ENCODE results near the gene BRIP1.

The BRIP1 gene

DNA sequence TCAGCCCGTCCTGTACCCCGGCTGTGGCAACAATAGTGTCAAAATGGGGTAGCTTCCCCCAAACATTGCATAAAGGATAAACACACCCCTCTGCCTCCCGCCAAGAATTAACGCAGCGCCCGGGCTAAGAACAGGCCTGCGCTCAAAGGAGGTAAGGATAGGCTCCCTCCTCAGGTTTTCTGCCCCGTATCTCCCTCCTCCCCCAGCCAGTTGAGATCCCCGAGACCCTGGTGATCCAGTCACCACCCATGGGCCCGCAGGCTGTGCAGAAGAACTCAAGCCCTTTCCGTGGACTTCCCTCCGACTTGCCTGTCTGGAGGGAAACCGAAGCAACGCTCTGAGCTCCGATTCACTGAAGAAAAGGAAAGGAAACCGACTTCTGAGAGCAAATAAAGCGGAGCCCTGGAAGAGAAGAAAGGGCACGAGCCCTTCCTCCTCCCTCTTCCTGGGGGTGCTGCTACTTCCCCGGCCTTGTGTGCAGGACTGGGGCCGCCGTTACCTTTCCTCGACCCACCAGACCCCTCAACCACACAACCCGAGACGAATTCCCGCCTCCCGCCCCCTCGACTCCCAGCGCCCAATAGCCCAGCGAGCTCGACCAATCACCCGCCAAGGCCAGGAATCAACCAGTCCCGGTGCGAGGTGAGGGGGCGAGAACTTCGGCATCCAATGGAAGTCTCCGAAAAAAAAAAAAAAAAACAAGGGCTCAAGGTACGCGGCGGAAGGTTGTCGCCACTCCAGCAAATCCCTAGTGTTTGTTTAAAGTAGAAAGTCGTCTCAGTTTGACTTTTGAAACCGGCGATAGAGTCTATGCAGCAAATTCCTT lies at the start of gene BRIP1:
Gene BRIP1 (minus strand): TSS at position 554 of the 826 bp plus-strand sequence. CDS start 1,989 bp downstream, outside the sequence.
- peaks cover 10% of the 10 kb centered on the region for H3K79me2 ChIP-seq (ENCODE audit: low read length)
- peaks cover 9% of the 10 kb centered on the region; the same call in 1 of the 2 replicates for H3K27me3 ChIP-seq (ENCODE audit: low read depth, low read length)
- peak within 1 kb of the TSS; percentile 68 for H3K27ac ChIP-seq (ENCODE audit: low read length)

DNA sequence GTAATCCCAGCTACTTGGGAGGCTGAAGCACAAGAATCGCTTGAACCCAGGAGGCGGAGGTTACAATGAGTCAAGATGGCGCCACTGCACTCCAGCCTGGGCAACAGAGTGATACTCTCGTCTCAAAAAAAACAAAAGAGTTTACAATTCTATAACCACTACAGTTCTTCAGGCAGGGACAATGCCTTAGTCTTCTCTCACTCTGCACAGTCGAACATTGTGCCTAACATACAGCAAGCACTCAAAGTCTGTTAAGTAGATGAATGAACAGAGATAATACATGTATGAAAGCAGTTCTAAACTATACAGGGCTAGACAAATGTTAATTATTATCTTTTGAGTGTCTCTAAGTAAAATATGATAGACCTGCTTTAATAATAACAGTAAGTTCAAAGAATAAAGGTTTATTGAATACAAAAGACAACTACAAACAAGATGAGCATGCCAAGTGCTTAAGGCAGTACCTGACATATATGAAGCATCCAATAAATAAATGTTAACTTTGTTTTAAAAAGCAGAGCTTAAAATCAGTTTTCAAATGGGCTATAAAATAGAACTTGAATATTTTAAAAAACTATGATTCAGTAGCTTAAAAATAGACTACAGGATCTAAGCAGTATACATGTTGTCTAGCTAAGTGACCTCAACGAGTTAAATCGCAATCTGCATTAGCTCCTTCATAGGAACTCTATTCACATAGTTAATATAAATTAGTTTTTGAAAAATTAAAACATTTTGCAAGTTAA lies 45.1 kb upstream of the BRIP1 start:
- Histone ChIP-seq H2AFZ (ENCODE audit: low read depth, low read length) (no peak overlapping the region), H3K79me2 (ENCODE audit: low read length) (no peaks in the 10 kb centered on the region), H3K9ac (ENCODE audit: low read length) (no peak overlapping the region), H4K20me1 (ENCODE audit: insufficient read depth, low read length) (no peaks in the 10 kb centered on the region), H3K4me2 (ENCODE audit: low read length) (no peak overlapping the region), H3K27ac (ENCODE audit: low read length) (no peak overlapping the region), H3K4me1 (ENCODE audit: low read length) (no peaks in the 10 kb centered on the region), H3K36me3 (replicated peaks; ENCODE audit: low read depth, low read length) (peaks cover 50% of the 10 kb centered on the region), H3K9me3 (ENCODE audit: insufficient read depth, low read length) (no peaks in the 10 kb centered on the region), H3K27me3 (ENCODE audit: low read depth, low read length) (no peaks in the 10 kb centered on the region), H3K4me3 (ENCODE audit: low read length) (no peak overlapping the region)
- TF ChIP-seq, protein P1, sequence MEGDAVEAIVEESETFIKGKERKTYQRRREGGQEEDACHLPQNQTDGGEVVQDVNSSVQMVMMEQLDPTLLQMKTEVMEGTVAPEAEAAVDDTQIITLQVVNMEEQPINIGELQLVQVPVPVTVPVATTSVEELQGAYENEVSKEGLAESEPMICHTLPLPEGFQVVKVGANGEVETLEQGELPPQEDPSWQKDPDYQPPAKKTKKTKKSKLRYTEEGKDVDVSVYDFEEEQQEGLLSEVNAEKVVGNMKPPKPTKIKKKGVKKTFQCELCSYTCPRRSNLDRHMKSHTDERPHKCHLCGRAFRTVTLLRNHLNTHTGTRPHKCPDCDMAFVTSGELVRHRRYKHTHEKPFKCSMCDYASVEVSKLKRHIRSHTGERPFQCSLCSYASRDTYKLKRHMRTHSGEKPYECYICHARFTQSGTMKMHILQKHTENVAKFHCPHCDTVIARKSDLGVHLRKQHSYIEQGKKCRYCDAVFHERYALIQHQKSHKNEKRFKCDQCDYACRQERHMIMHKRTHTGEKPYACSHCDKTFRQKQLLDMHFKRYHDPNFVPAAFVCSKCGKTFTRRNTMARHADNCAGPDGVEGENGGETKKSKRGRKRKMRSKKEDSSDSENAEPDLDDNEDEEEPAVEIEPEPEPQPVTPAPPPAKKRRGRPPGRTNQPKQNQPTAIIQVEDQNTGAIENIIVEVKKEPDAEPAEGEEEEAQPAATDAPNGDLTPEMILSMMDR (IDR thresholded peaks at IDR 0.05; ENCODE audit: low read depth, low read length) = no peak
- TF ChIP-seq EZH2phosphoT487 (IDR thresholded peaks at IDR 0.05; ENCODE audit: low read depth) = no peak

More for the DNA sequence above, at the start of gene BRIP1:
- Histone ChIP-seq H2AFZ (ENCODE audit: low read depth, low read length) (peak within 1 kb of the TSS; percentile 89), H3K9ac (ENCODE audit: low read length) (peak within 1 kb of the TSS; percentile 87), H3K36me3 (replicated peaks; ENCODE audit: low read depth, low read length) (peaks cover 23% of the 10 kb centered on the region), H4K20me1 (ENCODE audit: insufficient read depth, low read length) (no peaks in the 10 kb centered on the region), H3K4me3 (ENCODE audit: low read length) (peak within 1 kb of the TSS; percentile 97), H3K9me3 (ENCODE audit: insufficient read depth, low read length) (no peaks in the 10 kb centered on the region), H3K4me1 (ENCODE audit: low read length) (peaks cover 16% of the 10 kb centered on the region), H3K4me2 (ENCODE audit: low read length) (peak within 1 kb of the TSS; percentile 88)
- TF ChIP-seq, protein P1 (IDR thresholded peaks at IDR 0.05; ENCODE audit: low read depth, low read length) = no peak
- no peak for TF ChIP-seq EZH2phosphoT487 (IDR thresholded peaks at IDR 0.05; ENCODE audit: low read depth)

DNA sequence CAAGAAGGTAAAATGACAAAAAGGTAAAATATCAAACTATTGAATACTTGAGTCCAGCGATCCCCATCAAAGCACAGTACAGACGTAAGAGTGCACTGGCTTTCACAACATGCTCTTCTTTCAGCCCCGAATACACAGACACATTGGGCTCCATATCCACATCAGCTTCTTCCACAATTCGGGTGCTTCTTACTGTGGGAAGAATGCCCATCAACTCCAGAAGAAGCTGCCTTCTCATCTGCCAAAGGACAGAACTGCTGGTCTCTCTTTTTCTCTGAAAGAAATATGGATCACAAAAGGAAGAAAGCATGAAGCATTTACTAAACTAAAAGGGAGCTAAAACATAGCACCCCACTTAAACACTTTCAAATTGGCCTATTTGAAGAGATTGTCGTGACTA lies 44.0 kb upstream of the BRIP1 start:
- no peaks in the 10 kb centered on the region for H3K9me3 ChIP-seq (ENCODE audit: insufficient read depth, low read length)
- H3K27ac ChIP-seq (ENCODE audit: low read length) = no peak overlapping the region
- no peak overlapping the region for H3K4me3 ChIP-seq (ENCODE audit: low read length)
- H3K79me2 ChIP-seq (ENCODE audit: low read length) = no peaks in the 10 kb centered on the region
- no peak overlapping the region for H3K9ac ChIP-seq (ENCODE audit: low read length)
- no peaks in the 10 kb centered on the region for H3K27me3 ChIP-seq (ENCODE audit: low read depth, low read length)
- no peak overlapping the region for H2AFZ ChIP-seq (ENCODE audit: low read depth, low read length)
- H3K4me2 ChIP-seq (ENCODE audit: low read length) = no peak overlapping the region
- TF ChIP-seq, protein P1 (IDR thresholded peaks at IDR 0.05; ENCODE audit: low read depth, low read length) = no peak
- no peak for TF ChIP-seq EZH2phosphoT487 (IDR thresholded peaks at IDR 0.05; ENCODE audit: low read depth)
- no peaks in the 10 kb centered on the region for H3K4me1 ChIP-seq (ENCODE audit: low read length)
- peaks cover 56% of the 10 kb centered on the region for H3K36me3 ChIP-seq (replicated peaks; ENCODE audit: low read depth, low read length)
- H4K20me1 ChIP-seq (ENCODE audit: insufficient read depth, low read length) = no peaks in the 10 kb centered on the region

DNA sequence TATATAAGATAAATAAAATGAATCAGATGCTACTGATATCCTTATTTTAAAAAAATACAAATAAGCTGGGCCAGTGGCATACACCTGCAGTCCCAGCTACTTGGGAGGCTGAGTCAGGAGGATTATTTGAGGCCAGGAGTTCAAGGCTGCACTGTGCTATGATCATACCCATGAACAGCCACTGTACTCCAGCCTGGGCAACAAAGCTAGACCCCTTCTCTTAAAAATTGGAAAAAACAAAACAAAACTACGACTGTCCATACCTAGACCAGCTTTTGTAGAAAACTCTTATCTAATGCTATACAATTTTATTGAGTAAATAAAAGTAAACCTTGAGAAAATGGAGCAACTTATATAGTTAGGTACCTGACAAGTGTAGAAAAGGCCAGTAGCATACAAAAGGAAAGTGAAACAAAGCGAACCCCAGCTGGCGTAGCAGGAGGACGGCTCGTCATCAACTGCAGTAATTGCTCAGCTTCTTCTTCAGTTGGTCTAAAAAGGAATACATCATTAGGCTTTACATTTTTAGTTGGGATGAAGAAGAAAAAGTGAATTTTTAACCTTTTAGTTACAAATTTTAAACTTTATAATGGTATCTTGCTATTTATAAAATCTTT lies 40.9 kb upstream of the BRIP1 start:
- Histone ChIP-seq H3K27me3 (ENCODE audit: low read depth, low read length) (no peaks in the 10 kb centered on the region), H3K9me3 (ENCODE audit: insufficient read depth, low read length) (no peaks in the 10 kb centered on the region), H3K9ac (ENCODE audit: low read length) (no peak overlapping the region), H2AFZ (ENCODE audit: low read depth, low read length) (no peak overlapping the region), H3K36me3 (replicated peaks; ENCODE audit: low read depth, low read length) (peaks cover 48% of the 10 kb centered on the region), H3K79me2 (ENCODE audit: low read length) (no peaks in the 10 kb centered on the region), H4K20me1 (ENCODE audit: insufficient read depth, low read length) (no peaks in the 10 kb centered on the region), H3K4me1 (ENCODE audit: low read length) (no peaks in the 10 kb centered on the region), H3K27ac (ENCODE audit: low read length) (no peak overlapping the region), H3K4me2 (ENCODE audit: low read length) (no peak overlapping the region), H3K4me3 (ENCODE audit: low read length) (no peak overlapping the region)
- TF ChIP-seq EZH2phosphoT487 (IDR thresholded peaks at IDR 0.05; ENCODE audit: low read depth) = no peak
- TF ChIP-seq, protein P1 (IDR thresholded peaks at IDR 0.05; ENCODE audit: low read depth, low read length) = no peak

Data from OCI-LY3 (cell line).